Heart left ventricle (tissue), 11 donors: ENCODE measurements around the gene HDAC10. TPM values are rescaled to one million over a fixed set of nuclear protein-coding genes. Genes with fewer than 3 reads are reported as not detected.

Experiments
- polyA plus RNA-seq, 2 donors: library from polyadenylated mRNA; stranded (reverse); fragments of 200-250 nt; gene quantifications; one replicate each; pipeline ENCODE4 v1.2.3, GENCODE V29; 2013
- total RNA-seq, 9 donors: library from RNA; depleted of rRNA in 2 of 9; stranded (reverse); fragments of >200 nt in 2 of 9; fragmentation: NEBNext Ultra II Directional in 3 of 9; extraction: Animal tissue kit (Norgen Biotek cat#: 25700) in 3 of 9; gene quantifications; one replicate each; pipeline versions ENCODE4 v1.1.0 to v1.2.4, GENCODE V29; 2016 to 2023
- donor health status: ischemic (EF 13 %, LVEDD 7.1; RV severe dilation, severe dysfunction).
- donor health status: healthy with polysubstance abuse.
- donor health status: DM: no; HTN: yes; CAD: no.
- donor health status: DM: no; HTN: no; CAD: no.
- donor health status: ischemic (EF 25% LVEDD 5.7; RV mildly dilated, moderate dysfunction).
- donor health status: healthy.
- donor health status: DM: yes; HTN: yes; CAD: no.
- donor health status: PGD.
- donor health status: nonischemic (EF 23%, LVEDD 6.1; RV moderate dilation, normal function).

HDAC10 gene
- total and polyA plus RNA-seq, 11 donors: 6.2 to 22.4 (median 10.8) TPM

Other genes starting within 250 kb of the HDAC10 start
- not detected for gene IL17REL, start 238.5 kb downstream of the HDAC10 start, total RNA-seq
- not detected for gene IL17REL, start 238.5 kb downstream of the HDAC10 start, polyA plus RNA-seq
- not detected for gene TTLL8, start 193.0 kb downstream of the HDAC10 start, total RNA-seq
- gene TTLL8, start 193.0 kb downstream of the HDAC10 start, polyA plus RNA-seq: not detected
- gene MLC1, start 165.8 kb downstream of the HDAC10 start, total RNA-seq: under 1 TPM in 4 of 9 donors, not detected in 5; 0.07 to 0.80 (median 0.30) TPM
- gene MLC1, start 165.8 kb downstream of the HDAC10 start, polyA plus RNA-seq: under 1 TPM; 0.03 to 0.19 TPM
- under 1 TPM in 3 of 9 donors, not detected in 6; 0.09 to 0.63 (median 0.13) TPM for gene MOV10L1, start 161.3 kb downstream of the HDAC10 start, total RNA-seq
- gene MOV10L1, start 161.3 kb downstream of the HDAC10 start, polyA plus RNA-seq: under 1 TPM; 0.06 to 0.27 TPM
- gene PANX2, start 80.5 kb downstream of the HDAC10 start, total RNA-seq: under 1 TPM in 5 of 9 donors, not detected in 4; 0.08 to 0.77 (median 0.56) TPM
- under 1 TPM in 1 of 2 donors, not detected in 1; 0.08 TPM for gene PANX2, start 80.5 kb downstream of the HDAC10 start, polyA plus RNA-seq
- 10 to 100 TPM; 14.3 to 28.1 (median 17.5) TPM for gene TRABD, start 65.4 kb downstream of the HDAC10 start, total RNA-seq
- 10 to 100 TPM; 25.8 to 32.9 TPM for gene TRABD, start 65.4 kb downstream of the HDAC10 start, polyA plus RNA-seq
- gene SELENOO, start 50.3 kb downstream of the HDAC10 start, total RNA-seq: 10 to 100 TPM; 10.4 to 23.8 (median 12.8) TPM
- gene SELENOO, start 50.3 kb downstream of the HDAC10 start, polyA plus RNA-seq: 10 to 100 TPM; 16.0 to 20.4 TPM
- 10 to 100 TPM; 14.1 to 28.8 (median 18.1) TPM for gene TUBGCP6, start 6.2 kb downstream of the HDAC10 start, total RNA-seq
- gene TUBGCP6, start 6.2 kb downstream of the HDAC10 start, polyA plus RNA-seq: 10 to 100 TPM; 11.6 to 17.7 TPM
- 10 to 100 TPM; 12.2 to 18.0 (median 15.5) TPM for gene MAPK12, start 10.4 kb upstream of the HDAC10 start, total RNA-seq
- gene MAPK12, start 10.4 kb upstream of the HDAC10 start, polyA plus RNA-seq: 10 to 100 TPM; 11.6 to 17.9 TPM
- gene MAPK11, start 19.1 kb upstream of the HDAC10 start, total RNA-seq: 10 to 100 TPM in 1 of 9 donors, 1 to 10 TPM in 8; 5.0 to 12.1 (median 7.0) TPM
- gene MAPK11, start 19.1 kb upstream of the HDAC10 start, polyA plus RNA-seq: 1 to 10 TPM; 7.8 to 9.9 TPM
- 100 to 1,000 TPM in 2 of 9 donors, 10 to 100 TPM in 7; 44.4 to 139 (median 57.9) TPM for gene PLXNB2, start 56.4 kb upstream of the HDAC10 start, total RNA-seq
- 10 to 100 TPM; 35.1 to 40.3 TPM for gene PLXNB2, start 56.4 kb upstream of the HDAC10 start, polyA plus RNA-seq
- gene DENND6B, start 75.7 kb upstream of the HDAC10 start, total RNA-seq: 1 to 10 TPM; 1.0 to 3.2 (median 2.0) TPM
- gene DENND6B, start 75.7 kb upstream of the HDAC10 start, polyA plus RNA-seq: 1 to 10 TPM; 1.0 to 1.3 TPM
- gene PPP6R2, start 92.1 kb upstream of the HDAC10 start, total RNA-seq: 10 to 100 TPM; 31.6 to 68.1 (median 41.5) TPM
- gene PPP6R2, start 92.1 kb upstream of the HDAC10 start, polyA plus RNA-seq: 10 to 100 TPM; 29.6 to 42.4 TPM
- gene SBF1, start 223.8 kb upstream of the HDAC10 start, total RNA-seq: 10 to 100 TPM; 44.9 to 91.8 (median 63.2) TPM
- gene SBF1, start 223.8 kb upstream of the HDAC10 start, polyA plus RNA-seq: 10 to 100 TPM; 38.2 to 63.8 TPM
- under 1 TPM in 3 of 9 donors, not detected in 6; 0.04 to 0.67 (median 0.19) TPM for gene ADM2, start 230.3 kb upstream of the HDAC10 start, total RNA-seq
- gene ADM2, start 230.3 kb upstream of the HDAC10 start, polyA plus RNA-seq: under 1 TPM in 1 of 2 donors, not detected in 1; 0.22 TPM
- not detected for gene MIOX, start 235.6 kb upstream of the HDAC10 start, total RNA-seq
- not detected for gene MIOX, start 235.6 kb upstream of the HDAC10 start, polyA plus RNA-seq